ENCODE data around the gene RALGPS2.
"Not testable (repeated sequence)": the region's sequence is repeated elsewhere in the genome, so short reads cannot be mapped to it uniquely, and the experiment has no call there.

RALGPS2 gene

DNA sequence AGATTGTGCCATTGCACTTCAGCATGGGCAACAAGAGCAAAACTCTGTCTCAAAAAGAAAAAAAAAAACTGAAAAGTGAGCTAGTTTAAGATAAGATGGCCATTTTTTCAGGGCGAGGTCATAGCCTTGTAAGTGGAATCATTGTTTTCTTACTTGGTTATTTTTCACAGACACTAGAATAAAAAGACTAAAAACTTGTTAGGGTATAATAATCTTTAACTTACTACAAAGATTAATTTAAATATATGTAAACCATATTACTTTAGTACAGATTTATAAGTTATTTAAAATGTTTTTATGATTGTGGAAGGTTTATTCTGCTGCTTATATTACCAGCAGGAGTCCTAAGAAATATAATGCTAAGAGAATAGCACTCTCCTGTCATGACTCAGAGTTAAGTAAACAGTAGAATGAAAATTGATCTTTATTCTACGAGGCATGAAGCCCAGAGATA, 122.4 kb downstream of the RALGPS2 start:
- no peaks in the 10 kb centered on the region for H3K36me3 ChIP-seq (ENCODE audit: control insufficient read depth in 1 of 2, insufficient read depth in 2 of 2, low read length in 2 of 2)
- H3K27ac ChIP-seq (ENCODE audit: low read depth, low read length), result no peak overlapping the region
- no peaks in the 10 kb centered on the region for H3K4me1 ChIP-seq (ENCODE audit: control insufficient read depth in 1 of 2, insufficient read depth in 2 of 2, low read length in 2 of 2)
- no peak overlapping the region for H3K4me3 ChIP-seq (ENCODE audit: low read depth in 1 of 2, low read length in 2 of 2)
- H3K27me3 ChIP-seq (ENCODE audit: control insufficient read depth in 1 of 2, insufficient read depth in 2 of 2, low read length in 2 of 2), result no peaks in the 10 kb centered on the region
- H3K9ac ChIP-seq (ENCODE audit: low read depth in 1 of 2, low read length in 2 of 2), result no peak overlapping the region
- H3K9me3 ChIP-seq (ENCODE audit: control insufficient read depth in 1 of 2, low read length in 2 of 2), result no peaks in the 10 kb centered on the region

DNA sequence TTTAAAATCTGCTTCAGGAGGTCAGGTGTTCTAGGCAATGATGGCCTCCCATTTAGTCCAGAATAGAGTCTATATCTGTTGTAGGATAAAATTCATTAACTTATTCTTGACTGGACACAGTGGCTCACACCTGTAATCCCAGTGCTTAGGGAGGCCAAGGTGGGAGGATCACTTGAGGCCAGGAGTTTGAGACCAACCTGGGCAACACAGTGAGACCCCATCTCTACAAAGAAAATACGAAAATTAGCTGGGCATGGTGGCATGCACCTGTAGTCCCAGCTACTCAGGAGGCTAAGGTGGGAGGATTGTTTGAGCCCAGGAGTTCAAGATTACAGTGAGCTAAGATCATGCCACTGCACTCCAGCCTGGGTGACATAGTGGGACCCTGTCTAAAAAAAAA, 122.9 kb downstream of the RALGPS2 start:
- H3K9ac ChIP-seq (ENCODE audit: low read depth in 1 of 2, low read length in 2 of 2); H3K4me3 ChIP-seq (ENCODE audit: low read depth in 1 of 2, low read length in 2 of 2): not testable (repeated sequence)

DNA sequence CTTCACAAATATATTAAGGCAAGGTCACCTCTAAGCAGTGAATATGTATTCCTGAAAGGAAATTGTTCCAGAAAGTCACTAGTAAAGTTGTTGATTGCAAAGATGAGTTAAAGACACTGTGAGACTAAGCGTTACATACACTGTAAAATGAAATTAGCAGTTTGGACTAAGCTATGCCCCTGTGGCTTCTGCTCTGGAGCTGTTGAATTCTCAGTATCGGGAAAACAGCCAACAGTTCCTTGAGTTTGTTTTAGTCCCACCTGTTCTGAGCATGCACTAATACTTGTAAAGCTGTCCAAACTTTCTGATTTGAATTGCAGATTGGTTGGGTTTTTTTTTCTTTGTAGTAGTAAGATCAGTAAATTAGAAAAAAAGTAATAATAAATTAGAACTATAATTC, 124.9 kb downstream of the RALGPS2 start:
- Histone ChIP-seq H3K4me1 (ENCODE audit: control insufficient read depth in 1 of 2, insufficient read depth in 2 of 2, low read length in 2 of 2) (no peaks in the 10 kb centered on the region), H3K36me3 (ENCODE audit: control insufficient read depth in 1 of 2, insufficient read depth in 2 of 2, low read length in 2 of 2) (peaks cover 0 to 3% of the 10 kb centered on the region in 2 donors), H3K4me3 (ENCODE audit: low read depth in 1 of 2, low read length in 2 of 2) (no peak overlapping the region), H3K9ac (ENCODE audit: low read depth in 1 of 2, low read length in 2 of 2) (no peak overlapping the region), H3K9me3 (ENCODE audit: control insufficient read depth in 1 of 2, low read length in 2 of 2) (no peaks in the 10 kb centered on the region), H3K27me3 (ENCODE audit: control insufficient read depth in 1 of 2, insufficient read depth in 2 of 2, low read length in 2 of 2) (no peaks in the 10 kb centered on the region), H3K27ac (ENCODE audit: low read depth, low read length) (no peak overlapping the region)

More for the DNA sequence above, 122.9 kb downstream of the RALGPS2 start:
- H3K4me1 ChIP-seq (ENCODE audit: control insufficient read depth in 1 of 2, insufficient read depth in 2 of 2, low read length in 2 of 2); H3K27me3 ChIP-seq (ENCODE audit: control insufficient read depth in 1 of 2, insufficient read depth in 2 of 2, low read length in 2 of 2); H3K27ac ChIP-seq (ENCODE audit: low read depth, low read length); H3K36me3 ChIP-seq (ENCODE audit: control insufficient read depth in 1 of 2, insufficient read depth in 2 of 2, low read length in 2 of 2); H3K9me3 ChIP-seq (ENCODE audit: control insufficient read depth in 1 of 2, low read length in 2 of 2): not testable (repeated sequence)

DNA sequence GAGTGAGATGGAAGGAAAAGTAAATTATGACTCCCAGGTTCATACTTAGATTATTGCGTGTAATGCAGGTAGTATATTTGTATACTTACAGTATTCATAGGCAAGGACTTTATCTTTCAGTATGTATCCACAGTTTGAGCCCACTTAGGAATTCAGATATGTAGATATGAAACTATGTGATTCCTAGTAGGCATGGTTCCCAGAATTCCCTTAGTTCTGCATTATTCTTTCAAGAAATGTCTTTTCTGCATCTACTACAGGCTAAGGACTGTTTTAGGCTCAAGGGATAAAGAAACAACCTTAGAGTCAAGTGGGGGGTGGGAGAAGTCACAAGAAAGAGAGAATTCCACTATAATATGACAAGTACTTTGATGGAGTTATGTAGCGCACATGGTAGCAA, 132.1 kb downstream of the RALGPS2 start:
- H3K4me3 ChIP-seq (ENCODE audit: low read depth in 1 of 2, low read length in 2 of 2), result no peak overlapping the region
- H3K27me3 ChIP-seq (ENCODE audit: control insufficient read depth in 1 of 2, insufficient read depth in 2 of 2, low read length in 2 of 2), result no peaks in the 10 kb centered on the region
- H3K36me3 ChIP-seq (ENCODE audit: control insufficient read depth in 1 of 2, insufficient read depth in 2 of 2, low read length in 2 of 2), result peaks cover 0 to 3% of the 10 kb centered on the region in 2 donors
- no peak overlapping the region for H3K9ac ChIP-seq (ENCODE audit: low read depth in 1 of 2, low read length in 2 of 2)
- H3K27ac ChIP-seq (ENCODE audit: low read depth, low read length), result no peak overlapping the region
- no peaks in the 10 kb centered on the region for H3K4me1 ChIP-seq (ENCODE audit: control insufficient read depth in 1 of 2, insufficient read depth in 2 of 2, low read length in 2 of 2)
- H3K9me3 ChIP-seq (ENCODE audit: control insufficient read depth in 1 of 2, low read length in 2 of 2), result no peaks in the 10 kb centered on the region

DNA sequence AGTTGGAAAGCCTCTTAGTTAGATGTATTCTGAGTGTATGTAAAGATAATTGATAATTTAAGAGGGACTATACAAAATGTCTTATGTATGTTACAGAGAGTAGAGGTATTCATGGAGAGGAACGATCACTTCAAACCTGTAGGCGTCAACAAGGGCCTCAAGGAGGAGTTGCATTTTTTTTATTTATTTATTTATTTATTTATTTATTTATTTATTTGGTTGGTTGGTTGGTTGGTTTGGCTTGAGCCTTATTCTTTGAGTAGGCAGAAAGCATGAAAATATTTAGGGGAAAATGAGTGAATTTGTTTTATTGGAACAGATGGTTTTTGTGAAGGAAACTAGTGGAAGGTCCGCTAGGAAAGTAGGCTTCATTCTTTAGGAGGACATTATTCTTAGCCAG, 137.4 kb downstream of the RALGPS2 start:
- H3K27me3 ChIP-seq (ENCODE audit: control insufficient read depth in 1 of 2, insufficient read depth in 2 of 2, low read length in 2 of 2), result no peaks in the 10 kb centered on the region
- no peaks in the 10 kb centered on the region for H3K9me3 ChIP-seq (ENCODE audit: control insufficient read depth in 1 of 2, low read length in 2 of 2)
- no peaks in the 10 kb centered on the region for H3K36me3 ChIP-seq (ENCODE audit: control insufficient read depth in 1 of 2, insufficient read depth in 2 of 2, low read length in 2 of 2)
- H3K27ac ChIP-seq (ENCODE audit: low read depth, low read length), result no peak overlapping the region
- H3K4me3 ChIP-seq (ENCODE audit: low read depth in 1 of 2, low read length in 2 of 2), result no peak overlapping the region
- H3K9ac ChIP-seq (ENCODE audit: low read depth in 1 of 2, low read length in 2 of 2), result no peak overlapping the region
- peaks cover 0 to 15% of the 10 kb centered on the region in 2 donors for H3K4me1 ChIP-seq (ENCODE audit: control insufficient read depth in 1 of 2, insufficient read depth in 2 of 2, low read length in 2 of 2)

DNA sequence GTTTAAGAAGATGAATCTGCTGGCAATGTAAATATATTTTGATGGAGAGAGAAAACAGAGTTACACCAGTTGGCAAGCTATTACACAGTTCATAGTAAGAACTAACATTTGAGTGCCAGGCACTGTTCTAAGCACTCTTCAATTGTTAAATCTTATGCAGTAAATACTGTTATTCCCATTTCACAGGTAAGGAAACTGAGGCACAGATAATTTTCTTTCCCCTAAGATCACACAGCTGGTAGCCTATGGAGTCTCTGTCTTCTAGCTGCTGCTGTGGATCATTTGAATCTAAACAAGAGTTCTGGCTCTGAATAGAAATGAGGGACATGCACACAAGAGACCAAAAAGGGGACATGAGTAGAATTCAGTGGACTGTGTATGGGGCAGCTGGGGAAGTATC, 137.8 kb downstream of the RALGPS2 start:
- Histone ChIP-seq H3K4me3 (ENCODE audit: low read depth in 1 of 2, low read length in 2 of 2) (no peak overlapping the region), H3K9ac (ENCODE audit: low read depth in 1 of 2, low read length in 2 of 2) (no peak overlapping the region), H3K4me1 (ENCODE audit: control insufficient read depth in 1 of 2, insufficient read depth in 2 of 2, low read length in 2 of 2) (peaks cover 0 to 15% of the 10 kb centered on the region in 2 donors), H3K27me3 (ENCODE audit: control insufficient read depth in 1 of 2, insufficient read depth in 2 of 2, low read length in 2 of 2) (no peaks in the 10 kb centered on the region), H3K36me3 (ENCODE audit: control insufficient read depth in 1 of 2, insufficient read depth in 2 of 2, low read length in 2 of 2) (no peaks in the 10 kb centered on the region), H3K9me3 (ENCODE audit: control insufficient read depth in 1 of 2, low read length in 2 of 2) (no peaks in the 10 kb centered on the region), H3K27ac (ENCODE audit: low read depth, low read length) (no peak overlapping the region)

DNA sequence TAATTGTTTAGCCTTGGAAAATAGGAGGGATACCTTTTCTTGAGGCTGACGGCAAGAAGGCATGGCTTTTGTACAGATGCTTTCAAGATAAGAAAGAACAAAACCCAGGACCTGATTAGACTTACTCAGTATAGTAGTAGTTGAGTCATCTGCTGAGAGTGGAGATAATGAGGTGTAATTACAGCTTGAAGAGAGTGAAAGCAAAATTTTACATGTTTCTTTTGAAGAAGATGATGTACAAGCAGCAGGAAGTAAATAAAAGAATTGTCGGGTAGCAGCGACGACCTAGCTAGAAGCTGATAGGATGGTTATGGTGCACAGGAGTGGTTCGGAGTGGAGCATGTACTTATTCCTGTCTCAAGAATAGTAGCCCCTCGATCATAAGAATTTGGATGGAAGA, 139.3 kb downstream of the RALGPS2 start:
- Histone ChIP-seq H3K36me3 (ENCODE audit: control insufficient read depth in 1 of 2, insufficient read depth in 2 of 2, low read length in 2 of 2) (no peaks in the 10 kb centered on the region), H3K27me3 (ENCODE audit: control insufficient read depth in 1 of 2, insufficient read depth in 2 of 2, low read length in 2 of 2) (no peaks in the 10 kb centered on the region), H3K9ac (ENCODE audit: low read depth in 1 of 2, low read length in 2 of 2) (no peak overlapping the region), H3K27ac (ENCODE audit: low read depth, low read length) (no peak overlapping the region), H3K4me1 (ENCODE audit: control insufficient read depth in 1 of 2, insufficient read depth in 2 of 2, low read length in 2 of 2) (peaks cover 0 to 17% of the 10 kb centered on the region in 2 donors), H3K4me3 (ENCODE audit: low read depth in 1 of 2, low read length in 2 of 2) (no peak overlapping the region), H3K9me3 (ENCODE audit: control insufficient read depth in 1 of 2, low read length in 2 of 2) (no peaks in the 10 kb centered on the region)

DNA sequence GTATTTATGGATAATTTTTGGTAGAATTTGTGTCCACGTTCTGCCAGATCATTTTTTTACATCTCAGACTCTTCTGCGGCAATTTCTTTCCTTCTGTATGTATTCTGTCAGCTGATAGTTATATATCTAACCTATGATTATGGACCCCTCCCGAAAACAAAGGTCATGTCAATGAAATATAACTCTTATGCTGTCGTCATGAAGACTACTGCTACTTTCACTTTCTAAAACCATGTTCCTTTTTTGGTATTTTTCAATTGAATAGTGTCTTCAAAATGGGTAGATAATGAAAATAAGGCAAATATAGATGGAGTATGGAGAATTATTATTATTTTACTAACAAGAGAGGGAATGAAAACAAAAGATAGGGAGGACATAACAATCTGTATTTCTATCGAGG, 142.6 kb downstream of the RALGPS2 start:
- Histone ChIP-seq H3K9ac (ENCODE audit: low read depth in 1 of 2, low read length in 2 of 2) (peak overlapping the region in 1 of 2 donors; percentile 47), H3K36me3 (ENCODE audit: control insufficient read depth in 1 of 2, insufficient read depth in 2 of 2, low read length in 2 of 2) (no peaks in the 10 kb centered on the region), H3K4me1 (ENCODE audit: control insufficient read depth in 1 of 2, insufficient read depth in 2 of 2, low read length in 2 of 2) (peaks cover 16 to 47% of the 10 kb centered on the region in 2 donors), H3K4me3 (ENCODE audit: low read depth in 1 of 2, low read length in 2 of 2) (peak overlapping the region; percentile 38 to 61), H3K9me3 (ENCODE audit: control insufficient read depth in 1 of 2, low read length in 2 of 2) (no peaks in the 10 kb centered on the region), H3K27ac (ENCODE audit: low read depth, low read length) (peak overlapping the region; percentile 15), H3K27me3 (ENCODE audit: control insufficient read depth in 1 of 2, insufficient read depth in 2 of 2, low read length in 2 of 2) (no peaks in the 10 kb centered on the region)

DNA sequence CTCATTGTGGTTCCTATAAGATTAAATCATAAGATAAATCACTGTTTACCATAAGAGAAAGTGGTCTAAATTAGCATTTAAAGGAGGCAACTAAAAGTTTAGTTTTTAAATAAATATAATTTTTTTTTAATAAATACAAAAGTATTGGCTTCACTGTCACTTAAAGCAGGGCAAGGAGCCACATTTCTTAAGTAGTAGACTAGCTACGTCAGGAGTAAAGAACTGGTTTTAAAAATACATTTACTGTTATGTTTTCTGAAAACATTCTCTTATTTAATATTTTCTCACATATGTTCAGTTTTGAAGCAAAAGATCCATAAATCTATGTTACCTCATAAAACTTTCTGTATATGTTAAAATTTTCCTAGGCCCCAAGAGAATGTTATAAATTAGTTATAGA, 143.7 kb downstream of the RALGPS2 start:
- Histone ChIP-seq H3K27ac (ENCODE audit: low read depth, low read length) (no peak overlapping the region), H3K4me1 (ENCODE audit: control insufficient read depth in 1 of 2, insufficient read depth in 2 of 2, low read length in 2 of 2) (peaks cover 16 to 50% of the 10 kb centered on the region in 2 donors), H3K9ac (ENCODE audit: low read depth in 1 of 2, low read length in 2 of 2) (no peak overlapping the region), H3K27me3 (ENCODE audit: control insufficient read depth in 1 of 2, insufficient read depth in 2 of 2, low read length in 2 of 2) (no peaks in the 10 kb centered on the region), H3K36me3 (ENCODE audit: control insufficient read depth in 1 of 2, insufficient read depth in 2 of 2, low read length in 2 of 2) (no peaks in the 10 kb centered on the region), H3K9me3 (ENCODE audit: control insufficient read depth in 1 of 2, low read length in 2 of 2) (no peaks in the 10 kb centered on the region), H3K4me3 (ENCODE audit: low read depth in 1 of 2, low read length in 2 of 2) (no peak overlapping the region)

DNA sequence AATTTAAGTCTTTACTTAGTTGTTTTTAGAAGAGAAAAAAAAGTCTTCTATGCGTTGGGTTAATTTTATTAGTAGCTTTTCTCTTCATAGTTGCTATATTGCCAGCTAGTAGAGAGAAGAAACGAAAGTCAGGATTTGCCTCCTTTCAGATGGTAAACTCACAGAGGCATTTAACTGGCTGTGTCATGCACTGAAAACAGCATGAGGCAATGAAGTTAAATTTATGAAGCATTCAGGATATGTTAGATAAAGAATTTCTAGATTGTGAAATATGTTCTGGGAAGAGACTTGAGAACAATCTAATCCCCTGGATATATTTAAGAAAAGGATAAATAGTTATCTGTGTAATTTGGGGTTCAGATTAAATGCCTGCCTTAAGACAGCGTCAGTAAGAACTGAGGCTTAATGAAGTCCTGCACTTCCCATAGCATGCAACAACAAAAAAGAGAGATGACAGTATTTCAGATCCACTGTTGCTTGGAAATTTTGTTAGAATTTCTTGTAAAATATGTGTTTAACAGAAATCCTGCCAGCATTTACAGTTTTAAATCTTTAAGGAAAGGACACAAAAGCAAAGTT, 144.2 kb downstream of the RALGPS2 start:
- H3K9me3 ChIP-seq (ENCODE audit: control insufficient read depth in 1 of 2, low read length in 2 of 2), result no peaks in the 10 kb centered on the region
- no peaks in the 10 kb centered on the region for H3K27me3 ChIP-seq (ENCODE audit: control insufficient read depth in 1 of 2, insufficient read depth in 2 of 2, low read length in 2 of 2)
- peaks cover 16 to 50% of the 10 kb centered on the region in 2 donors for H3K4me1 ChIP-seq (ENCODE audit: control insufficient read depth in 1 of 2, insufficient read depth in 2 of 2, low read length in 2 of 2)
- H3K4me3 ChIP-seq (ENCODE audit: low read depth in 1 of 2, low read length in 2 of 2), result peak overlapping the region in 1 of 2 donors; percentile 32
- no peak overlapping the region for H3K27ac ChIP-seq (ENCODE audit: low read depth, low read length)
- no peaks in the 10 kb centered on the region for H3K36me3 ChIP-seq (ENCODE audit: control insufficient read depth in 1 of 2, insufficient read depth in 2 of 2, low read length in 2 of 2)
- peak overlapping the region in 1 of 2 donors; percentile 30 for H3K9ac ChIP-seq (ENCODE audit: low read depth in 1 of 2, low read length in 2 of 2)

Measured in duodenal mucosa (tissue), 2 donors.